Heart left ventricle (tissue), 16 donors: Measurements from ENCODE around the gene VSIG10L. TPM values are rescaled to one million over a fixed set of nuclear protein-coding genes. Genes with fewer than 3 reads are reported as not detected.

ENCODE experiments used
- ATAC-seq, 4 donors: fragments of 200-7000 bp; cut with Tn5 transposase; one replicate each; pipeline ENCODE4 v1.9.1; 2020 to 2022; ENCODE audit warnings: moderate library complexity in 4 of 4, mild to moderate bottlenecking in 3 of 4, moderate number of reproducible peaks in 1 of 4
- DNase-seq, 5 donors: peaks; one replicate each; pipeline ENCODE4 v3.0.0-alpha.2; 2020
- H3K27ac ChIP-seq, 12 donors: fragments of 200-600 bp; sonication (generic) in 4 of 12; one replicate each; pipeline versions ENCODE4 v1.5.0 to v1.8.0; 2016 to 2022; ENCODE audit warnings: mild to moderate bottlenecking in 2 of 12
- H3K27me3 ChIP-seq, 9 donors: fragments of 200-600 bp; sonication (generic) in 2 of 9; one replicate each; pipeline versions ENCODE4 v1.5.1 to v1.8.0; 2016 to 2022; ENCODE audit warnings: mild to moderate bottlenecking in 3 of 9
- H3K36me3 ChIP-seq, 9 donors: fragments of 200-600 bp; sonication (generic) in 2 of 9; one replicate each; pipeline versions ENCODE4 v1.5.0 to v1.8.0; 2018 to 2022; ENCODE audit warnings: mild to moderate bottlenecking in 2 of 9
- H3K4me1 ChIP-seq, 12 donors: fragments of 200-600 bp; sonication (generic) in 4 of 12; one replicate each; pipeline versions ENCODE4 v1.5.0 to v1.8.0; 2016 to 2022; ENCODE audit warnings: mild to moderate bottlenecking in 3 of 12
- H3K4me3 ChIP-seq, 12 donors: fragments of 200-600 bp; sonication (generic) in 4 of 12; one replicate each; pipeline versions ENCODE4 v1.5.0 to v1.8.0; 2017 to 2022; ENCODE audit warnings: mild to moderate bottlenecking in 9 of 12, moderate library complexity in 4 of 12
- H3K9me3 ChIP-seq, 12 donors: fragments of 200-600 bp; sonication (generic) in 4 of 12; one replicate each; pipeline versions ENCODE4 v1.5.0 to v1.8.0; 2016 to 2022; ENCODE audit warnings: mild to moderate bottlenecking in 1 of 12
- CTCF ChIP-seq, 12 donors: fragments of 200-600 bp; sonication (generic) in 4 of 12; IDR thresholded peaks; one replicate each; pipeline versions ENCODE4 v1.5.0 to v1.8.0; 2018 to 2022; ENCODE audit warnings: antibody characterized with exemption in 12 of 12, mild to moderate bottlenecking in 5 of 12
- POLR2A ChIP-seq, 2 donors: fragments of 450-650 bp; IDR thresholded peaks; one replicate each; pipeline ENCODE4 v1.6.1; 2017; ENCODE audit warnings: antibody characterized with exemption in 2 of 2, mild to moderate bottlenecking in 2 of 2, moderate library complexity in 2 of 2
- WGBS, 4 donors: extraction: QIAGEN DNeasy Blood & Tissue Kit in 2 of 4; methylation state at CpG; one replicate each; pipeline versions ENCODE4 v1.1.5 to v1.1.7; 2013 to 2018; 5-methylcytosine and 5-hydroxymethylcytosine counted together
- intact Hi-C, 10 donors: fragments of 100-400 bp; cut with DNase I; formaldehyde crosslinking; loops; one replicate each; pipeline versions ENCODE4 v1.11.1 to v1.14.2; 2022
- polyA plus RNA-seq, 2 donors: library from polyadenylated mRNA; stranded (reverse); fragments of 200-250 nt; gene quantifications; one replicate each; pipeline ENCODE4 v1.2.3, GENCODE V29; 2013
- total RNA-seq, 9 donors: library from RNA; depleted of rRNA in 2 of 9; stranded (reverse); fragments of >200 nt in 2 of 9; fragmentation: NEBNext Ultra II Directional in 3 of 9; extraction: Animal tissue kit (Norgen Biotek cat#: 25700) in 3 of 9; gene quantifications; one replicate each; pipeline versions ENCODE4 v1.1.0 to v1.2.4, GENCODE V29; 2016 to 2023
- donor health status: ischemic (EF 13 %, LVEDD 7.1; RV severe dilation, severe dysfunction).
- donor health status: healthy with polysubstance abuse.
- donor health status: DM: no; HTN: yes; CAD: no.
- donor health status: DM: no; HTN: no; CAD: no.
- donor health status: ischemic (EF 25% LVEDD 6.9; RV normal size, moderate dysfunction).
- donor health status: ischemic (EF 25% LVEDD 5.7; RV mildly dilated, moderate dysfunction).
- donor health status: healthy.
- donor health status: DM: yes; HTN: yes; CAD: no.
- donor health status: ischemic (EF 35%, LVEDD 5.7; RV mildly dilated, moderate dysfunction).
- donor health status: nonischemic (EF 11% LVEDD 7.7; RV severe dilation, severe dysfunction).
- donor health status: DM: yes; HTN: yes; CAD: no.
- donor health status: PGD.
- donor health status: ischemic (EF 29% LVEDD 5.4; RV normal size, mild dysfunction).
- donor health status: nonischemic (EF 23%, LVEDD 6.1; RV moderate dilation, normal function).

Gene VSIG10L
- total and polyA plus RNA-seq, 11 donors = 0.40 to 1.7 (median 0.75) TPM

GRCh38 chr19:51323481-51324166 is 18.3 kb downstream of the VSIG10L start:
- Histone ChIP-seq H3K4me3 (no peak overlapping the region), H3K36me3 (no peaks in the 10 kb centered on the region), H3K9me3 (no peaks in the 10 kb centered on the region), H3K27me3 (peaks cover 19 to 52% (median 29%) of the 10 kb centered on the region in 9 donors), H3K4me1 (peaks cover 0 to 17% (median 4%) of the 10 kb centered on the region in 12 donors), H3K27ac (no peak overlapping the region)
- WGBS, 4 donors = 68 to 77% (median 73%) methylated on average over 28 to 29 of the region's 29 CpGs
- DNase-seq (no peak), ATAC-seq (no peak)
- TF ChIP-seq CTCF (IDR thresholded peaks at IDR 0.05) = no peak
- TF ChIP-seq POLR2A (IDR thresholded peaks at IDR 0.05) = no peak
- intact Hi-C loops = no loop called here

GRCh38 chr19:51321799-51322198 is 20.1 kb downstream of the VSIG10L start:
- H3K4me1 ChIP-seq = peaks cover 0 to 2% (median 0%) of the 10 kb centered on the region in 12 donors
- DNase-seq (no peak), ATAC-seq (no peak)
- H3K4me3 ChIP-seq = no peak overlapping the region
- H3K36me3 ChIP-seq = no peaks in the 10 kb centered on the region
- H3K9me3 ChIP-seq = no peaks in the 10 kb centered on the region
- no peak overlapping the region for H3K27ac ChIP-seq
- intact Hi-C loops = no loop called here
- TF ChIP-seq POLR2A (IDR thresholded peaks at IDR 0.05) (no peak), CTCF (IDR thresholded peaks at IDR 0.05) (no peak)
- 68 to 77% (median 74%) methylated on average over 14 of the region's 14 CpGs for WGBS, 4 donors
- peaks cover 1 to 44% (median 11%) of the 10 kb centered on the region in 9 donors for H3K27me3 ChIP-seq

- no peaks in the 10 kb centered on the region for H3K9me3 ChIP-seq
- H3K27ac ChIP-seq = no peak overlapping the region
- no peaks in the 10 kb centered on the region for H3K4me1 ChIP-seq
- no peak for TF ChIP-seq CTCF (IDR thresholded peaks at IDR 0.05)
- TF ChIP-seq POLR2A (IDR thresholded peaks at IDR 0.05) = no peak
- H3K36me3 ChIP-seq = no peaks in the 10 kb centered on the region
- 19 to 32% (median 24%) methylated on average over 10 to 14 of the region's 14 CpGs for WGBS, 4 donors
- no peak for ATAC-seq
- intact Hi-C loops = no loop called here
- no peak overlapping the region for H3K4me3 ChIP-seq
- no peak for DNase-seq
- peaks cover 0 to 43% (median 3%) of the 10 kb centered on the region in 9 donors for H3K27me3 ChIP-seq
These were observed 21.7 kb downstream of the VSIG10L start for GRCh38 chr19:51320280-51320657.

GRCh38 chr19:51319649-51320279 is 22.2 kb downstream of the VSIG10L start:
- no peaks in the 10 kb centered on the region for H3K4me1 ChIP-seq
- H3K36me3 ChIP-seq = no peaks in the 10 kb centered on the region
- no peak for TF ChIP-seq CTCF (IDR thresholded peaks at IDR 0.05)
- TF ChIP-seq POLR2A (IDR thresholded peaks at IDR 0.05) = no peak
- H3K9me3 ChIP-seq = peaks cover 0 to 5% (median 0%) of the 10 kb centered on the region in 12 donors
- no peak overlapping the region for H3K4me3 ChIP-seq
- no peak for DNase-seq
- WGBS, 4 donors = 66 to 82% (median 78%) methylated on average over 11 to 14 of the region's 14 CpGs
- peaks cover 0 to 48% (median 3%) of the 10 kb centered on the region in 9 donors for H3K27me3 ChIP-seq
- intact Hi-C loops = no loop called here
- H3K27ac ChIP-seq = no peak overlapping the region
- ATAC-seq = peak in 1 of 4 donors; percentile 6
